AG10803 (cell line): Measurements from ENCODE around the gene ZNF81.

Experiments
- DNase-seq: peaks from one replicate; pipeline ENCODE4 v3.0.0; 2010; ENCODE audit warnings: low read depth
- H3K4me3 ChIP-seq: 2 replicates; pipeline ENCODE4 v1.5.1; 2011; ENCODE audit warnings: mild to moderate bottlenecking, low read length, control low read depth
- CTCF ChIP-seq: conservative IDR thresholded peaks from 2 replicates; pipeline ENCODE4 v1.5.1; 2011; ENCODE audit warnings: mild to moderate bottlenecking, low read length, control low read depth, inconsistent platforms

ZNF81 gene

GRCh38 chrX:47864785-47865184, 28.1 kb downstream of the ZNF81 start:
- no peak for DNase-seq
- TF ChIP-seq CTCF: no peak
- no peak overlapping the region for H3K4me3 ChIP-seq

GRCh38 chrX:47873123-47873522, 36.4 kb downstream of the ZNF81 start:
- DNase-seq: no peak
- TF ChIP-seq CTCF: no peak
- no peak overlapping the region for H3K4me3 ChIP-seq

GRCh38 chrX:47877327-47877726, 40.6 kb downstream of the ZNF81 start:
- no peak for DNase-seq
- TF ChIP-seq CTCF: no peak
- no peak overlapping the region for H3K4me3 ChIP-seq

GRCh38 chrX:47878198-47878597, 41.5 kb downstream of the ZNF81 start:
- no peak for DNase-seq
- no peak overlapping the region for H3K4me3 ChIP-seq
- no peak for TF ChIP-seq CTCF

- no peak overlapping the region for H3K4me3 ChIP-seq
- no peak for TF ChIP-seq CTCF
- no peak for DNase-seq
Observed at GRCh38 chrX:47879463-47879862, 42.8 kb downstream of the ZNF81 start.

GRCh38 chrX:47880927-47881326, 44.2 kb downstream of the ZNF81 start:
- DNase-seq: no peak
- no peak overlapping the region for H3K4me3 ChIP-seq
- no peak for TF ChIP-seq CTCF

GRCh38 chrX:47885501-47885900, 48.8 kb downstream of the ZNF81 start:
- no peak for TF ChIP-seq CTCF
- DNase-seq: no peak
- H3K4me3 ChIP-seq: no peak overlapping the region
